ENCODE measurements around the gene FEZ2.

- TF ChIP-seq HMG20A (CRISPR knock-in tag; conservative IDR thresholded peaks at IDR 0.05), result no peak
- TF ChIP-seq RAD21 (CRISPR knock-in tag; conservative IDR thresholded peaks at IDR 0.05 in 1 of 2, IDR thresholded peaks at IDR 0.05 in 1 of 2), result no peak
- no peak for TF ChIP-seq HLTF (IDR thresholded peaks at IDR 0.05)
- TF ChIP-seq CTCF (IDR thresholded peaks at IDR 0.05 in 2 of 3, conservative IDR thresholded peaks at IDR 0.05 in 1 of 3; ENCODE audit: insufficient read depth in 2 of 3, low read depth in 1 of 3, low read length in 3 of 3), result no peak
- TF ChIP-seq UBTF (IDR thresholded peaks at IDR 0.05; ENCODE audit: borderline replicate concordance in 1 of 2, low read depth in 2 of 2, low read length in 2 of 2), result no peak
- no peak for TF ChIP-seq POLR2A (conservative IDR thresholded peaks at IDR 0.05)
- no peak for TF ChIP-seq NFIC (IDR thresholded peaks at IDR 0.05)
- TF ChIP-seq CBX5 (IDR thresholded peaks at IDR 0.05; ENCODE audit: borderline replicate concordance, low read depth), result no peak
Measured at GRCh38 chr2:36555789-36556188, 42.2 kb downstream of the FEZ2 start.

All from K562 (cell line).